Neural cell (in vitro differentiated cells): Measurements from ENCODE around the gene KIFC1. TPM values are rescaled to one million over a fixed set of nuclear protein-coding genes. Genes with fewer than 3 reads are reported as not detected.

Experiments used
- H2AFZ ChIP-seq: fragments of 200-600, 300-800 bp; sonication (generic), shearing (Covaris generic); 2 replicates; pipeline ENCODE4 v1.6.0; 2014; ENCODE audit warnings: low read depth, mild to moderate bottlenecking, antibody characterized with exemption, low read length, moderate library complexity
- H3F3A ChIP-seq: fragments of 200-600 bp; shearing (Covaris generic); 2 replicates; pipeline ENCODE4 v1.6.1; 2016; ENCODE audit warnings: mild to moderate bottlenecking, moderate library complexity, mixed read lengths, antibody characterized with exemption, low read length; ENCODE audit not compliant: insufficient read depth, poor library complexity, severe bottlenecking
- H3K27ac ChIP-seq: fragments of 200-600, 300-800 bp; sonication (generic), shearing (Covaris generic); 2 replicates; pipeline ENCODE4 v1.5.1; 2014; ENCODE audit warnings: mild to moderate bottlenecking, low read length, moderate library complexity
- H3K27me3 ChIP-seq: fragments of 300-800, 200-600 bp; sonication (generic), shearing (Covaris generic); 2 replicates; pipeline ENCODE4 v1.6.0; 2014; ENCODE audit warnings: mild to moderate bottlenecking, low read depth, low read length, moderate library complexity; ENCODE audit not compliant: insufficient read depth
- H3K36me3 ChIP-seq: fragments of 300-800, 200-600 bp; sonication (generic), shearing (Covaris generic); 2 replicates; pipeline ENCODE4 v1.5.1; 2014; ENCODE audit warnings: mild to moderate bottlenecking, antibody characterized with exemption, low read length, moderate library complexity; ENCODE audit not compliant: insufficient read depth
- H3K4me2 ChIP-seq: fragments of 300-800, 200-600 bp; sonication (generic), shearing (Covaris generic); 2 replicates; pipeline ENCODE4 v1.6.0; 2014; ENCODE audit warnings: mild to moderate bottlenecking, low read length
- H3K4me3 ChIP-seq: fragments of 300-800, 200-600 bp; sonication (generic), shearing (Covaris generic); 2 replicates; pipeline ENCODE4 v1.5.1; 2014; ENCODE audit warnings: mild to moderate bottlenecking, low read length, moderate library complexity
- H3K79me2 ChIP-seq: fragments of 200-600 bp; shearing (Covaris generic); replicated peaks from 2 replicates; pipeline ENCODE4 v1.6.0; 2014; ENCODE audit warnings: mild to moderate bottlenecking, low read length, moderate library complexity; ENCODE audit not compliant: insufficient read depth
- H3K9ac ChIP-seq: fragments of 300-800, 200-600 bp; sonication (generic), shearing (Covaris generic); 2 replicates; pipeline ENCODE4 v1.6.1; 2016; ENCODE audit warnings: mild to moderate bottlenecking, low read length, mixed read lengths
- H3K9me2 ChIP-seq: fragments of 200-600 bp; shearing (Covaris generic); 2 replicates; pipeline ENCODE4 v1.6.1; 2016; ENCODE audit warnings: mild to moderate bottlenecking, low read length, mixed read lengths; ENCODE audit not compliant: insufficient read depth
- H3K9me3 ChIP-seq: fragments of 200-600, 300-800 bp; sonication (generic), shearing (Covaris generic); 2 replicates; pipeline ENCODE4 v1.6.1; 2016; ENCODE audit warnings: mild to moderate bottlenecking, mixed run types, low read length, moderate library complexity, mixed read lengths
- H4K20me1 ChIP-seq: fragments of 200-600 bp; shearing (Covaris generic); 2 replicates; pipeline ENCODE4 v1.6.1; 2016; ENCODE audit warnings: mild to moderate bottlenecking, mixed run types; ENCODE audit not compliant: insufficient read depth
- EP300 ChIP-seq: fragments of 450-650 bp; conservative IDR thresholded peaks from 2 replicates; pipeline ENCODE4 v1.6.1; 2014; ENCODE audit warnings: antibody characterized with exemption, mild to moderate bottlenecking, moderate library complexity; ENCODE audit not compliant: poor library complexity, severe bottlenecking
- EZH2 ChIP-seq: fragments of 200-600, 300-800 bp; shearing (Covaris generic), sonication (generic); IDR thresholded peaks from 2 replicates; pipeline ENCODE4 v1.6.1; 2014; ENCODE audit warnings: antibody characterized with exemption, low read length, borderline replicate concordance, mild to moderate bottlenecking; ENCODE audit not compliant: insufficient read depth, poor library complexity, severe bottlenecking
- MXI1 ChIP-seq: fragments of 450-650 bp; conservative IDR thresholded peaks from 2 replicates; pipeline ENCODE4 v1.6.1; 2014; ENCODE audit warnings: antibody characterized with exemption, mild to moderate bottlenecking; ENCODE audit not compliant: poor library complexity, severe bottlenecking
- POLR2AphosphoS5 ChIP-seq: IDR thresholded peaks from 2 replicates; pipeline ENCODE4 v1.6.1; 2012
- RAD21 ChIP-seq: fragments of 450-650 bp; conservative IDR thresholded peaks from 2 replicates; pipeline ENCODE4 v1.6.1; 2014; ENCODE audit warnings: antibody characterized with exemption, mild to moderate bottlenecking, moderate library complexity
- REST ChIP-seq: IDR thresholded peaks from 2 replicates; pipeline ENCODE4 v1.6.1; 2012; ENCODE audit warnings: borderline replicate concordance
- SMC3 ChIP-seq: fragments of 450-650 bp; conservative IDR thresholded peaks from 2 replicates; pipeline ENCODE4 v1.6.1; 2014; ENCODE audit warnings: antibody characterized with exemption, mild to moderate bottlenecking, moderate library complexity; ENCODE audit not compliant: poor library complexity
- TAF1 ChIP-seq: IDR thresholded peaks from 2 replicates; pipeline ENCODE4 v1.6.1; 2012; ENCODE audit warnings: low read depth
- polyA plus RNA-seq: library from polyadenylated mRNA; depleted of rRNA; stranded (reverse); fragments of >200 nt; gene quantifications from 2 replicates; pipeline ENCODE4 v1.2.3, GENCODE V29; 2014
- TF ChIP-seq, protein P1 (sequence below): fragments of 450-650 bp; IDR thresholded peaks from 2 replicates; pipeline ENCODE4 v1.5.1; 2014; ENCODE audit warnings: antibody characterized with exemption, mild to moderate bottlenecking, moderate library complexity; ENCODE audit not compliant: poor library complexity, severe bottlenecking

The KIFC1 gene
- polyA plus RNA-seq, 1 donor from 2014 or later: 0.52 TPM

GRCh38 chr6:33453393-33454008 lies 61.9 kb downstream of the KIFC1 start:
- no peaks in the 10 kb centered on the region for H3K9me3 ChIP-seq
- H2AFZ ChIP-seq: no peak overlapping the region
- H3F3A ChIP-seq: no peaks in the 10 kb centered on the region
- H3K36me3 ChIP-seq: no peaks in the 10 kb centered on the region
- peak overlapping the region; percentile 70 for H3K9ac ChIP-seq
- no peaks in the 10 kb centered on the region for H4K20me1 ChIP-seq
- TF ChIP-seq POLR2AphosphoS5 (no peak), RAD21 (no peak), REST (no peak), EP300 (no peak), MXI1 (no peak), SMC3 (no peak)
- H3K9me2 ChIP-seq: no peaks in the 10 kb centered on the region
- H3K4me3 ChIP-seq: peak overlapping the region; percentile 85
- no peaks in the 10 kb centered on the region for H3K27me3 ChIP-seq
- H3K27ac ChIP-seq: peak overlapping the region; percentile 40
- H3K79me2 ChIP-seq: peaks cover 20% of the 10 kb centered on the region
- H3K4me2 ChIP-seq: peak overlapping the region; percentile 92

GRCh38 chr6:33454009-33454946 lies 62.7 kb downstream of the KIFC1 start, which contains the start of gene ZBTB9:
TSS of gene ZBTB9 (plus strand) at chr6:33454576. CDS start at chr6:33455101, 525 bp downstream.
- no peaks in the 10 kb centered on the region for H3K36me3 ChIP-seq
- H3K4me3 ChIP-seq: peak within 1 kb of the TSS; percentile 85
- H3K27ac ChIP-seq: peak within 1 kb of the TSS; percentile 54
- H3K9ac ChIP-seq: peak within 1 kb of the TSS; percentile 70
- no peaks in the 10 kb centered on the region for H3K9me2 ChIP-seq
- H3K9me3 ChIP-seq: no peaks in the 10 kb centered on the region
- H3F3A ChIP-seq: no peaks in the 10 kb centered on the region
- peaks cover 20% of the 10 kb centered on the region for H3K79me2 ChIP-seq
- H4K20me1 ChIP-seq: no peaks in the 10 kb centered on the region
- peak within 1 kb of the TSS; percentile 92 for H3K4me2 ChIP-seq
- TF ChIP-seq, protein P1, sequence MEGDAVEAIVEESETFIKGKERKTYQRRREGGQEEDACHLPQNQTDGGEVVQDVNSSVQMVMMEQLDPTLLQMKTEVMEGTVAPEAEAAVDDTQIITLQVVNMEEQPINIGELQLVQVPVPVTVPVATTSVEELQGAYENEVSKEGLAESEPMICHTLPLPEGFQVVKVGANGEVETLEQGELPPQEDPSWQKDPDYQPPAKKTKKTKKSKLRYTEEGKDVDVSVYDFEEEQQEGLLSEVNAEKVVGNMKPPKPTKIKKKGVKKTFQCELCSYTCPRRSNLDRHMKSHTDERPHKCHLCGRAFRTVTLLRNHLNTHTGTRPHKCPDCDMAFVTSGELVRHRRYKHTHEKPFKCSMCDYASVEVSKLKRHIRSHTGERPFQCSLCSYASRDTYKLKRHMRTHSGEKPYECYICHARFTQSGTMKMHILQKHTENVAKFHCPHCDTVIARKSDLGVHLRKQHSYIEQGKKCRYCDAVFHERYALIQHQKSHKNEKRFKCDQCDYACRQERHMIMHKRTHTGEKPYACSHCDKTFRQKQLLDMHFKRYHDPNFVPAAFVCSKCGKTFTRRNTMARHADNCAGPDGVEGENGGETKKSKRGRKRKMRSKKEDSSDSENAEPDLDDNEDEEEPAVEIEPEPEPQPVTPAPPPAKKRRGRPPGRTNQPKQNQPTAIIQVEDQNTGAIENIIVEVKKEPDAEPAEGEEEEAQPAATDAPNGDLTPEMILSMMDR: peak; percentile 26
- TF ChIP-seq EP300 (peak; percentile 34), POLR2AphosphoS5 (peak; percentile 95), REST (no peak), TAF1 (peak; percentile 43), RAD21 (peak; percentile 61), EZH2 (no peak), MXI1 (peak; percentile 94), SMC3 (peak; percentile 57)
- H3K27me3 ChIP-seq: no peaks in the 10 kb centered on the region
- peak within 1 kb of the TSS; percentile 80 for H2AFZ ChIP-seq
